Liver (tissue), 3 donors: ENCODE measurements around the gene RAB35.

Source experiments
- ATF3 ChIP-seq: IDR thresholded peaks from 2 replicates; pipeline ENCODE4 v1.6.1; 2016; ENCODE audit warnings: antibody characterized with exemption
- CTCF ChIP-seq: fragments of 150-350 bp; IDR thresholded peaks from 2 replicates; pipeline ENCODE4 v1.5.1; 2017; ENCODE audit warnings: improper control_type of control experiment, low read depth, low read length; ENCODE audit not compliant: missing input control
- EGR1 ChIP-seq, 2 donors: IDR thresholded peaks; 2 replicates each; pipeline ENCODE4 v1.6.1; 2016 to 2018; ENCODE audit warnings: antibody characterized with exemption in 2 of 2, low read depth in 2 of 2
- FOXA1 ChIP-seq: IDR thresholded peaks from 2 replicates; pipeline ENCODE4 v1.6.1; 2016; ENCODE audit warnings: antibody characterized with exemption
- JUND ChIP-seq, 2 donors: IDR thresholded peaks; 2 replicates each; pipeline ENCODE4 v1.6.1; 2016; ENCODE audit warnings: antibody characterized with exemption in 2 of 2
- MAX ChIP-seq: IDR thresholded peaks from 2 replicates; pipeline ENCODE4 v1.6.1; 2016; ENCODE audit warnings: antibody characterized with exemption
- REST ChIP-seq: IDR thresholded peaks from 2 replicates; pipeline ENCODE4 v1.6.1; 2016; ENCODE audit warnings: antibody characterized with exemption, mild to moderate bottlenecking
- RXRA ChIP-seq, 2 donors: IDR thresholded peaks; 2 replicates each; pipeline ENCODE4 v1.6.1; 2017 to 2018; ENCODE audit warnings: antibody characterized with exemption in 2 of 2, mild to moderate bottlenecking in 1 of 2
- SP1 ChIP-seq: IDR thresholded peaks from 2 replicates; pipeline ENCODE4 v1.6.1; 2018; ENCODE audit warnings: antibody characterized with exemption, mild to moderate bottlenecking
- TAF1 ChIP-seq: conservative IDR thresholded peaks from 2 replicates; pipeline ENCODE4 v1.6.1; 2016; ENCODE audit warnings: antibody characterized with exemption, mild to moderate bottlenecking
- YY1 ChIP-seq: IDR thresholded peaks from 2 replicates; pipeline ENCODE4 v1.6.1; 2016; ENCODE audit warnings: antibody characterized with exemption, mild to moderate bottlenecking
- donor health status: healthy.
- donor health status: healthy.

GRCh38 chr12:120155072-120155471, 38.5 kb upstream of the RAB35 start:
- TF ChIP-seq FOXA1 (no peak), CTCF (no peak), SP1 (no peak), ATF3 (no peak), REST (no peak), RXRA (IDR thresholded peaks at IDR 0.05) (no peak), JUND (IDR thresholded peaks at IDR 0.05) (no peak), MAX (no peak), TAF1 (no peak), EGR1 (IDR thresholded peaks at IDR 0.05; ENCODE audit: low read depth in 2 of 2) (no peak), YY1 (no peak)
